ENCODE results near the gene PUDP.
"Not testable (repeated sequence)": the region's sequence is repeated elsewhere in the genome, so short reads cannot be mapped to it uniquely, and the experiment has no call there.

Gene PUDP

DNA sequence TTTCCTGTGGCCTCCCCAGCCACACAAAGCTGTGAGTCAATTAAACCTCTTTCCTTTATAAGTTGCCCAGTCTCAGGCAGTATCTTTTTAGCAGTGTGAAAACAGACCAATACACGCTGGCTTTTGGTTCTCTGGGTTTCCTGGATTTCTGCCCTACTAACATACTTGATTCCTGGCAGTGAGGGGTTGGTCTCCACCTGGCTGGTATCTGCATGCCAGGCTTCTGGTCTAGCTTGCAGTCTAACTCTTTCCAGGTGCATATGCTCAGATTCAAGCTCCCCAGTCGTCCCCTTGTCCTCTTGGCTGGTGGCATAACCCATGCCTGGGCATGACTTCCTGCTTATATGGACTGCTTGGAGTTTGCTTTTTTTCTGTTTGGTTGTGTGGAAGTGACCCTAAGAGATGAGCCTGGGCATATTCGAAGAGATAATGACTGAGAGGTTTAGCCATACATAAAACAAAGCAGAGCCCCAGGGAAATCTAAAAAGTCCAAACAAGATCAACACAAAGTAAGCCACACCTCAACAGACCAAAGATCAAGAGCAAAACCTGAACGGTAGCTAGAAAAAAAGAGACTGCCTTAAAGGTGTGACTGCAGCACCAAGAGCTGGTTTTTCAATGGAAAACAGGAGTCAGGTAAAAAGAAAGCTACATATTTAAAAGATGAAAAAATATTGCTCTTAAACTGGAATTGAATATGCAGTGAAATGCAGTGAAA is 102.6 kb downstream of the PUDP start:
- ChIA-PET POLR2A (no interaction called here), CTCF (no interaction called here)
- TF ChIP-seq, protein P1, sequence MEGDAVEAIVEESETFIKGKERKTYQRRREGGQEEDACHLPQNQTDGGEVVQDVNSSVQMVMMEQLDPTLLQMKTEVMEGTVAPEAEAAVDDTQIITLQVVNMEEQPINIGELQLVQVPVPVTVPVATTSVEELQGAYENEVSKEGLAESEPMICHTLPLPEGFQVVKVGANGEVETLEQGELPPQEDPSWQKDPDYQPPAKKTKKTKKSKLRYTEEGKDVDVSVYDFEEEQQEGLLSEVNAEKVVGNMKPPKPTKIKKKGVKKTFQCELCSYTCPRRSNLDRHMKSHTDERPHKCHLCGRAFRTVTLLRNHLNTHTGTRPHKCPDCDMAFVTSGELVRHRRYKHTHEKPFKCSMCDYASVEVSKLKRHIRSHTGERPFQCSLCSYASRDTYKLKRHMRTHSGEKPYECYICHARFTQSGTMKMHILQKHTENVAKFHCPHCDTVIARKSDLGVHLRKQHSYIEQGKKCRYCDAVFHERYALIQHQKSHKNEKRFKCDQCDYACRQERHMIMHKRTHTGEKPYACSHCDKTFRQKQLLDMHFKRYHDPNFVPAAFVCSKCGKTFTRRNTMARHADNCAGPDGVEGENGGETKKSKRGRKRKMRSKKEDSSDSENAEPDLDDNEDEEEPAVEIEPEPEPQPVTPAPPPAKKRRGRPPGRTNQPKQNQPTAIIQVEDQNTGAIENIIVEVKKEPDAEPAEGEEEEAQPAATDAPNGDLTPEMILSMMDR (IDR thresholded peaks at IDR 0.05; ENCODE audit: control extremely low read depth, extremely low read depth, low read depth, missing control alignments), result no peak
- DNase-seq (ENCODE audit: extremely low spot score), result no peak

DNA sequence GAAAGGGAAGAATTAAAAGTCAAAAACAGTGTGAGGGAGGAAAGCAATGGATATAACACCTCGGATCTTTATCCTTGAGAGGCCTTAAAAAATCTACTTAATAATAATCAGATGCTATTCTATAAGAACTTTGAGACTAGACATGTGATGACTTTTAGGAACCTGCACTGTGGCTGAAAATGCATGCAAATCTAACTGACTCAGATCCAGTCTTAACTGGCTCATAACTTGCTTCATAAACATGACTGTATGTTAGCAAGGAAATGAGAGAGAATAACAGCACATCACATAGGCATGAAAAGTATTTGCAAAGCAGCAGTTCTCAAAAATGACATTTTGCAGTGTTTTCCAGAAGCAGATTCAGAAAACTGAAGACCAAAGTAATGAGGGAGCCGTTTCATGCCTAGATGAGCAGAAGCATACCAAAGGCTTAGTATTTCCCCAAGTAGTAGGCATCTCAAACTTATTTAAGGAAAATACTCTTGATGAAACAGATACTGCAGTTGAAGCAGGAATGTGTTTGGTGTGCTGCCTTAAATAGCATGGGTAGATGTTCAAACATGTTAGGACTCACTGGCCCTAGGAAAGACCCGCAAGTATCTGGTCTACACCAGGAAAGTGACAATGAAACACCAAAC is 104.0 kb downstream of the PUDP start:
- CTCF ChIA-PET; POLR2A ChIA-PET; DNase-seq (ENCODE audit: extremely low spot score): not testable (repeated sequence)

DNA sequence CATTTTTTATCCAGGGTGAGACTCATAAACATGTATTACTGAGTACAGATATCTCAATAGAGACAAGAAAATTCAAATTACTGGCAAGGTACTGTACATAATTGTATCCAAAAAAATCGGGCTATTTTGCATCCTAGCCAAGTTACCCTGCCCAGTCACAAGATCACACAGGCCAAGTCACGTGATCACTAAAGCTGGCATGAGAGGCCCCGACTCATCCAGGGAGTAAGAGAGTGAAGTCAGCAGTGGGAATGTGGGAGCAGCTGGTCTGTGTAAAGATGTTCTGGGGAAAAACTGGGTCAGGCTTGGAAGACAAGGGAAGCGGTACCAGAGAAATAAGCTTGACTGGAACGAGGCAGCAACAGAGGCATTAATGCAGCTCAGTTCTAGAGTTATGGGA is 119.7 kb downstream of the PUDP start:
- CTCF ChIA-PET, result no interaction called here
- POLR2A ChIA-PET, result no interaction called here
- DNase-seq (ENCODE audit: extremely low spot score), result no peak
- TF ChIP-seq, protein P1 (IDR thresholded peaks at IDR 0.05; ENCODE audit: control extremely low read depth, extremely low read depth, low read depth, missing control alignments), result no peak

DNA sequence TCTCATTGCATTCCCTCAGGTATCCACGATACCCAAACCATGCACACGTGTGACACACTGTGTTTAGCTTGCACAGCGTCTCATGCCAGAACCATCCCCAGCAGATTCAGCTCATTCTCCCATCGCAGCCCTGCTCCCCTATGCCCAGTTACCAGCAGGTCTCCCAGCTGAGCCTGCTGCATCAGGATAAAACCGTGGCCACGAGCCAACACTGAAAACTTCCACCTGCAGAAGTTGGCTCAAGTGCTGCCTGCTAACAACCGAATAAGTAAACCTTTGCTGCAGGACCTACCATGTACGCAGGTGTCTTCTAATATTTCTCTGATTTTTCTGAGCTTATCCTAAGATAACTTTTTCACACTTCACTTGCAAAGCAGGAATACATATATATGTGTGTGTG is 120.9 kb downstream of the PUDP start:
- TF ChIP-seq, protein P1 (IDR thresholded peaks at IDR 0.05; ENCODE audit: control extremely low read depth, extremely low read depth, low read depth, missing control alignments), result no peak
- ChIA-PET CTCF (no interaction called here), POLR2A (no interaction called here)
- DNase-seq (ENCODE audit: extremely low spot score), result no peak

DNA sequence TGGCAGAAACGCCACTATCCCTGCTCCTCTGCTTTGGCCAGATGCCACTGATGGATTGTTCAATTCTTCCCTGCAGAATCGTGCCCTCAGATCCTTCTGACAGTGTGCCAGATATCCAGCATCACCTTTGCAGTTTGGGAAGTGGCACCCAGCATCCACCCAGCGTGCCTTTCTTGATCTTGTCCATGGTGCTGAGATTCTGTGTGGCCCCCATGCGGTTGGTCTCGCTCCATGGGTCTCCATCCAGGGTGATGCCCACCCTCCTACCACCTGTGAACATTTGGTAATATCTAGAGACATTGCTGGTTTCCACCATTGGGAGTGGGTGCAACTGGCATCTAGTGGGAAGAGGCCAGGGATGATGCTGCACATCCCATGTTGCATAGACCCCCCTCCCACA is 121.6 kb downstream of the PUDP start:
- POLR2A ChIA-PET; DNase-seq (ENCODE audit: extremely low spot score); CTCF ChIA-PET: not testable (repeated sequence)

DNA sequence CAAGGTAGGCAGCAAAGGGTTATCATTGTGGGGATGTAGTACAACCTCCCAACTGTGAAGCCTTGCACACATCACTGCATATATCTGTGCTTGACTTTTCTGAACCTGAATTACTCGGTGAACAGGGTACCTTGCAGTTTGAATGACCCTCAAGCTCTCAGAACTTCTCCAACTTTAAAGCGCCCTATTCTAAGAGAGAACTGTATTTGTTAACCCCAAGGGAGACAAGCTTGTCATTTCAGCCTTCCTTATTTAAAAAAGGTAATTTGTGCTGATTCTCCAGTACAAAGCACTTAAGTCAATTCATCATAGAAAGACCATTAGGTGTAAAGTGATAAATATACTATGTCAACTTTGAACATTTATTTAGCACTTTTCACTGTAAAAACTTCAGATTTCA is 122.5 kb downstream of the PUDP start:
- POLR2A ChIA-PET, result no interaction called here
- CTCF ChIA-PET, result no interaction called here
- DNase-seq (ENCODE audit: extremely low spot score), result no peak
- TF ChIP-seq, protein P1 (IDR thresholded peaks at IDR 0.05; ENCODE audit: control extremely low read depth, extremely low read depth, low read depth, missing control alignments), result no peak

DNA sequence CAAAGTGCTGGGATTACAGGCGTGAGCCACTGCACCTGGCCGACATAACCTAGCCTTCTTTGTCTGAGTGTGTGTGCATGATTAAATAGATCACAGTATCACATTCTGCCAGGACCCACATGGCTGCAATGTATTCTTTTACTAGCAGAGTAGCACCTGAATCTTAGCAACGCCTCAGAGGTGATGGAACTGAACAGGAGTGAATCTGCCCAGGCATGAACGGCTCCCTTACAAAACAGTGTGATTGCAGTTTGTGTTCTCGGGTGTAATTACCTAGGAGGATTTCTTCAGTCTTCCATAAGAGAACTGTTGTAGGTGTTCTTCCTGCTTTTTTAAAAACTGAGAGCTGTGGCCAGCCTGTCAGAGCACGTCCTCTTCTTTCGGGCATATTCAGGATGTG is 123.1 kb downstream of the PUDP start:
- POLR2A ChIA-PET, result no interaction called here

DNA sequence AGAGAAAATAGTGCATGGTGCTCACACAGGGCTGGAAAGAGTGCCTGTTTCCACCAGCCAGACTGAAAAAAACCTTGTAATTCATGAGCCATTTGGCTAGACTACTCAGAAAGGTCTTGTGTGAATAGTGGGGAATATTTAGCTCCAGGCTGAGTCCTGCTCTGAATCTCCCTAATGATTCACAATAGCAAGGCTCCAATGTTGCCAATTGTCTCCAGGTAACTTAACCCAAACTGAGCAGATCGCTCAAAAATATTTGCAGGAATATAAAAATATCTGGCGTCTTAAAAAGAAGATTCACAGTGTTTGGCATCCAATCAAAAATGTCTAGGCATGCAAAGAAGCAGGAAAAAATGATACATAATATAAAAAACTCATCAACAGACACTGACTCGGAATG is 125.0 kb downstream of the PUDP start:
- CTCF ChIA-PET; POLR2A ChIA-PET; DNase-seq (ENCODE audit: extremely low spot score): not testable (repeated sequence)

More for the DNA sequence above, 123.1 kb downstream of the PUDP start:
- TF ChIP-seq, protein P1 (IDR thresholded peaks at IDR 0.05; ENCODE audit: control extremely low read depth, extremely low read depth, low read depth, missing control alignments), result no peak
- DNase-seq (ENCODE audit: extremely low spot score), result no peak
- CTCF ChIA-PET, result no interaction called here

Data from GM10248 (cell line).